HuH-7 (cell line): ENCODE results near the gene SLAMF8.

Source experiments
- DNase-seq: peaks from one replicate; pipeline ENCODE4 v3.0.0; 2011; ENCODE audit warnings: low spot score

Gene SLAMF8

GRCh38 chr1:159821171-159821867 is 5.4 kb upstream of the SLAMF8 start:
- DNase-seq = no peak

GRCh38 chr1:159823406-159823805 is 3.3 kb upstream of the SLAMF8 start:
- no peak for DNase-seq

- DNase-seq = no peak
Measured at GRCh38 chr1:159825564-159825963, 1.1 kb upstream of the SLAMF8 start.

- DNase-seq = no peak
Measured at GRCh38 chr1:159827102-159827490, 423 bp downstream of the SLAMF8 start.

GRCh38 chr1:159827549-159827948 is 876 bp downstream of the SLAMF8 start:
- DNase-seq = no peak

GRCh38 chr1:159828176-159828575 is 1.5 kb downstream of the SLAMF8 start:
- DNase-seq = no peak

- DNase-seq = no peak
Measured at GRCh38 chr1:159828581-159829272, 2.1 kb downstream of the SLAMF8 start.

GRCh38 chr1:159829273-159829634 is 2.6 kb downstream of the SLAMF8 start:
- DNase-seq = peak; percentile 61

GRCh38 chr1:159829822-159830465 is 3.3 kb downstream of the SLAMF8 start:
- no peak for DNase-seq

- no peak for DNase-seq
Measured at GRCh38 chr1:159830722-159831121, 4.0 kb downstream of the SLAMF8 start.

- DNase-seq = no peak
Measured at GRCh38 chr1:159831412-159832141, 4.9 kb downstream of the SLAMF8 start.

GRCh38 chr1:159832309-159832708 is 5.6 kb downstream of the SLAMF8 start:
- no peak for DNase-seq

- DNase-seq = no peak
Measured at GRCh38 chr1:159835356-159835755, 8.7 kb downstream of the SLAMF8 start.

- no peak for DNase-seq
Measured at GRCh38 chr1:159835862-159836525, 9.3 kb downstream of the SLAMF8 start.

- DNase-seq = no peak
Measured at GRCh38 chr1:159838715-159839114, 12.0 kb downstream of the SLAMF8 start.

GRCh38 chr1:159839116-159839849 is 12.6 kb downstream of the SLAMF8 start:
- no peak for DNase-seq

GRCh38 chr1:159841749-159842148 is 15.1 kb downstream of the SLAMF8 start:
- no peak for DNase-seq

- DNase-seq = no peak
Measured at GRCh38 chr1:159843459-159843858, 16.8 kb downstream of the SLAMF8 start.

- DNase-seq = peak; percentile 22
Measured at GRCh38 chr1:159845751-159846629, 19.3 kb downstream of the SLAMF8 start.

- DNase-seq = no peak
Measured at GRCh38 chr1:159847231-159847630, 20.6 kb downstream of the SLAMF8 start.
